H9 (cell line): ENCODE data around the gene ANKRD17. TPM values are rescaled to one million over a fixed set of nuclear protein-coding genes. Genes with fewer than 3 reads are reported as not detected.
A peak's percentile ranks its signal among the peaks of the same experiment; 100 is the strongest.

Source experiments
- DNase-seq: peaks from one replicate; pipeline ENCODE4 v3.0.0-alpha.2; 2017
- H2AFZ ChIP-seq: one replicate; pipeline ENCODE4 v1.6.1; 2013; ENCODE audit warnings: mild to moderate bottlenecking, low read length, control low read depth, moderate library complexity
- H2AK5ac ChIP-seq: 2 replicates; pipeline ENCODE4 v1.6.1; 2013; ENCODE audit warnings: low read length, control low read depth, mixed read lengths; ENCODE audit not compliant: insufficient read length
- H2BK120ac ChIP-seq: one replicate; pipeline ENCODE4 v1.6.1; 2013; ENCODE audit warnings: low read depth, mild to moderate bottlenecking, low read length, control low read depth, inconsistent platforms; ENCODE audit not compliant: poor library complexity, severe bottlenecking
- H2BK12ac ChIP-seq: 2 replicates; pipeline ENCODE4 v1.6.1; 2013; ENCODE audit warnings: low read length, control low read depth, mixed read lengths, low read depth; ENCODE audit not compliant: insufficient read length
- H2BK15ac ChIP-seq: 2 replicates; pipeline ENCODE4 v1.6.1; 2013; ENCODE audit warnings: low read depth, low read length, control low read depth
- H2BK20ac ChIP-seq: one replicate; pipeline ENCODE4 v1.6.1; 2013; ENCODE audit warnings: low read depth, mild to moderate bottlenecking, low read length, control low read depth, inconsistent platforms; ENCODE audit not compliant: poor library complexity, severe bottlenecking
- H2BK5ac ChIP-seq: 2 replicates; pipeline ENCODE4 v1.6.1; 2013; ENCODE audit warnings: low read length, control low read depth, mixed read lengths; ENCODE audit not compliant: insufficient read length
- H3K14ac ChIP-seq: 2 replicates; pipeline ENCODE4 v1.6.1; 2013; ENCODE audit warnings: low read length, control low read depth; ENCODE audit not compliant: insufficient read depth
- H3K18ac ChIP-seq: 2 replicates; pipeline ENCODE4 v1.6.1; 2013; ENCODE audit warnings: low read depth, mild to moderate bottlenecking, mixed read lengths, low read length, control low read depth; ENCODE audit not compliant: insufficient read length
- H3K23ac ChIP-seq: 2 replicates; pipeline ENCODE4 v1.6.1; 2013; ENCODE audit warnings: low read length, control low read depth, mixed read lengths, low read depth; ENCODE audit not compliant: insufficient read length
- H3K23me2 ChIP-seq: 2 replicates; pipeline ENCODE4 v1.6.1; 2013; ENCODE audit warnings: low read depth, mild to moderate bottlenecking, mixed read lengths, low read length, control low read depth; ENCODE audit not compliant: insufficient read length, poor library complexity, severe bottlenecking
- H3K27ac ChIP-seq: 2 replicates; pipeline ENCODE4 v1.5.1; 2013; ENCODE audit warnings: low read length, control low read depth, mixed read lengths, low read depth; ENCODE audit not compliant: insufficient read length
- H3K27me3 ChIP-seq: 2 replicates; pipeline ENCODE4 v1.6.1; 2013; ENCODE audit warnings: low read length, control low read depth, inconsistent platforms; ENCODE audit not compliant: insufficient read depth
- H3K4ac ChIP-seq: 2 replicates; pipeline ENCODE4 v1.6.1; 2013; ENCODE audit warnings: low read depth, mild to moderate bottlenecking, control low read depth, inconsistent platforms, low read length, moderate library complexity
- H3K4me1 ChIP-seq: 2 replicates; pipeline ENCODE4 v1.6.1; 2013; ENCODE audit warnings: low read length, control low read depth, inconsistent platforms; ENCODE audit not compliant: insufficient read depth
- H3K4me2 ChIP-seq: 2 replicates; pipeline ENCODE4 v1.6.1; 2013; ENCODE audit warnings: low read length, control low read depth, mixed read lengths; ENCODE audit not compliant: insufficient read length, insufficient read depth
- H3K56ac ChIP-seq: 2 replicates; pipeline ENCODE4 v1.6.1; 2013; ENCODE audit warnings: low read depth, mild to moderate bottlenecking, mixed read lengths, low read length, control low read depth; ENCODE audit not compliant: insufficient read length
- H3K79me1 ChIP-seq: 2 replicates; pipeline ENCODE4 v1.6.1; 2013; ENCODE audit warnings: low read depth, mild to moderate bottlenecking, moderate library complexity, low read length, control low read depth, inconsistent platforms; ENCODE audit not compliant: insufficient read depth, poor library complexity, severe bottlenecking
- H3K79me2 ChIP-seq: 2 replicates; pipeline ENCODE4 v1.6.1; 2013; ENCODE audit warnings: low read length, control low read depth, inconsistent platforms; ENCODE audit not compliant: insufficient read depth
- H3K9ac ChIP-seq: 2 replicates; pipeline ENCODE4 v1.6.1; 2013; ENCODE audit warnings: low read length, control low read depth, mixed read lengths; ENCODE audit not compliant: insufficient read length; ENCODE audit errors: extremely low read depth
- H3K9me3 ChIP-seq: one replicate; pipeline ENCODE4 v1.6.1; 2013; ENCODE audit warnings: low read depth, low read length, inconsistent platforms; ENCODE audit not compliant: control insufficient read depth
- H3T11ph ChIP-seq: one replicate; pipeline ENCODE4 v1.6.1; 2013; ENCODE audit warnings: mild to moderate bottlenecking, low read length, control low read depth, inconsistent platforms
- H4K20me1 ChIP-seq: one replicate; pipeline ENCODE4 v1.6.1; 2013; ENCODE audit not compliant: control insufficient read depth, insufficient read length, insufficient read depth
- H4K5ac ChIP-seq: 2 replicates; pipeline ENCODE4 v1.6.1; 2013; ENCODE audit warnings: low read depth, mild to moderate bottlenecking, mixed read lengths, low read length, control low read depth; ENCODE audit not compliant: insufficient read length
- H4K8ac ChIP-seq: replicated peaks from 2 replicates; pipeline ENCODE4 v1.6.1; 2013; ENCODE audit warnings: low read length, control low read depth, mixed read lengths, low read depth; ENCODE audit not compliant: insufficient read length
- H4K91ac ChIP-seq: 2 replicates; pipeline ENCODE4 v1.6.1; 2013; ENCODE audit warnings: low read depth, mild to moderate bottlenecking, moderate library complexity, mixed read lengths, low read length, control low read depth; ENCODE audit not compliant: insufficient read length
- H3K27ac Mint-ChIP-seq, 3 experiments: 2 replicates in 2 of 3; 3 replicates in 1 of 3; pipeline ENCODE4 v1.8.0; 2020 to 2021; ENCODE audit warnings: mixed read lengths in 3 of 3, mild to moderate bottlenecking in 1 of 3, moderate library complexity in 1 of 3
- H3K27me3 Mint-ChIP-seq: 2 replicates; pipeline ENCODE4 v1.8.0; 2021; ENCODE audit warnings: low read depth, mild to moderate bottlenecking, moderate library complexity, mixed read lengths
- H3K36me3 Mint-ChIP-seq, 3 experiments: 2 replicates in 2 of 3; 3 replicates in 1 of 3; pipeline ENCODE4 v1.8.0; 2020 to 2021; ENCODE audit warnings: low read depth in 3 of 3, mixed read lengths in 3 of 3; ENCODE audit not compliant: insufficient read depth in 1 of 3
- H3K4me1 Mint-ChIP-seq, 2 experiments: 2 replicates each; pipeline ENCODE4 v1.8.0; 2020; ENCODE audit warnings: mixed read lengths in 2 of 2
- H3K4me3 Mint-ChIP-seq, 2 experiments: 2 replicates in 1 of 2; 3 replicates in 1 of 2; pipeline ENCODE4 v1.8.0; 2020 to 2021; ENCODE audit warnings: mild to moderate bottlenecking in 2 of 2, mixed read lengths in 2 of 2, moderate library complexity in 1 of 2
- H3K9me3 Mint-ChIP-seq, 2 experiments: 2 replicates in 1 of 2; 3 replicates in 1 of 2; pipeline ENCODE4 v1.8.0; 2020; ENCODE audit warnings: mild to moderate bottlenecking in 2 of 2, mixed read lengths in 2 of 2, moderate library complexity in 1 of 2
- CTCF ChIP-seq: fragments of 200-600 bp; sonication (generic); conservative IDR thresholded peaks from 3 replicates; pipeline ENCODE4 v1.8.0; 2021; ENCODE audit warnings: antibody characterized with exemption, mild to moderate bottlenecking
- WGBS: extraction: QIAGEN DNeasy Blood & Tissue Kit; methylation state at CpG from one replicate; pipeline ENCODE4 v1.1.7; 2013; ENCODE audit warnings: missing lambda C conversion rate, low lambda C conversion rate, mixed read lengths; ENCODE audit not compliant: insufficient read length; ENCODE audit errors: extremely low coverage; 5-methylcytosine and 5-hydroxymethylcytosine counted together
- total RNA-seq: library from RNA; stranded (reverse); gene quantifications from 2 replicates; pipeline ENCODE4 v1.2.1, GENCODE V29; 2021

Gene ANKRD17
- total RNA-seq, 1 experiment from 2014 or later: 82.4 TPM

GRCh38 chr4:73053974-73054480 lies 204.6 kb downstream of the ANKRD17 start:
- Histone ChIP-seq H3K79me1 (no peaks in the 10 kb centered on the region), H4K5ac (no peak overlapping the region), H2BK12ac (no peak overlapping the region), H2AK5ac (no peak overlapping the region), H2BK15ac (no peak overlapping the region), H3K4me1 (peaks cover 13% of the 10 kb centered on the region; the same call in 1 of the 2 replicates), H2AFZ (no peak overlapping the region), H2BK120ac (no peak overlapping the region), H3K23ac (no peak overlapping the region), H3K4ac (no peak overlapping the region), H3K79me2 (no peaks in the 10 kb centered on the region), H3T11ph (no peak overlapping the region), H3K56ac (no peak overlapping the region), H3K14ac (no peak overlapping the region), H4K20me1 (no peaks in the 10 kb centered on the region), H3K27ac (no peak overlapping the region), H2BK5ac (no peak overlapping the region), H3K27me3 (no peaks in the 10 kb centered on the region), H4K91ac (no peak overlapping the region), H3K18ac (no peak overlapping the region), H4K8ac (no peak overlapping the region), H3K23me2 (no peaks in the 10 kb centered on the region), H3K9me3 (no peaks in the 10 kb centered on the region), H3K4me2 (no peak overlapping the region), H3K9ac (no peak overlapping the region), H2BK20ac (no peak overlapping the region)
- Mint-ChIP-seq H3K9me3 (no peaks in the 10 kb centered on the region), H3K27me3 (no peaks in the 10 kb centered on the region), H3K4me3 (no peak overlapping the region), H3K36me3 (peaks cover 5 to 30% (median 25%) of the 10 kb centered on the region in 3 experiments; a peak in 5 of 7 replicates), H3K27ac (peak overlapping the region; percentile 88 to 93 (median 88); a peak in 6 of 7 replicates), H3K4me1 (peaks cover 29 to 33% of the 10 kb centered on the region in 2 experiments)
- no CpG with 5 or more reads among the region's 2 CpGs for WGBS
- no peak for DNase-seq
- TF ChIP-seq CTCF: no peak
